ENCODE data around the gene COMMD1. TPM values are rescaled to one million over a fixed set of nuclear protein-coding genes. Genes with fewer than 3 reads are reported as not detected.

Gene COMMD1
- total RNA-seq, 4 donors from 2014 or later = 38.4 to 56.6 (median 40.6) TPM

DNA sequence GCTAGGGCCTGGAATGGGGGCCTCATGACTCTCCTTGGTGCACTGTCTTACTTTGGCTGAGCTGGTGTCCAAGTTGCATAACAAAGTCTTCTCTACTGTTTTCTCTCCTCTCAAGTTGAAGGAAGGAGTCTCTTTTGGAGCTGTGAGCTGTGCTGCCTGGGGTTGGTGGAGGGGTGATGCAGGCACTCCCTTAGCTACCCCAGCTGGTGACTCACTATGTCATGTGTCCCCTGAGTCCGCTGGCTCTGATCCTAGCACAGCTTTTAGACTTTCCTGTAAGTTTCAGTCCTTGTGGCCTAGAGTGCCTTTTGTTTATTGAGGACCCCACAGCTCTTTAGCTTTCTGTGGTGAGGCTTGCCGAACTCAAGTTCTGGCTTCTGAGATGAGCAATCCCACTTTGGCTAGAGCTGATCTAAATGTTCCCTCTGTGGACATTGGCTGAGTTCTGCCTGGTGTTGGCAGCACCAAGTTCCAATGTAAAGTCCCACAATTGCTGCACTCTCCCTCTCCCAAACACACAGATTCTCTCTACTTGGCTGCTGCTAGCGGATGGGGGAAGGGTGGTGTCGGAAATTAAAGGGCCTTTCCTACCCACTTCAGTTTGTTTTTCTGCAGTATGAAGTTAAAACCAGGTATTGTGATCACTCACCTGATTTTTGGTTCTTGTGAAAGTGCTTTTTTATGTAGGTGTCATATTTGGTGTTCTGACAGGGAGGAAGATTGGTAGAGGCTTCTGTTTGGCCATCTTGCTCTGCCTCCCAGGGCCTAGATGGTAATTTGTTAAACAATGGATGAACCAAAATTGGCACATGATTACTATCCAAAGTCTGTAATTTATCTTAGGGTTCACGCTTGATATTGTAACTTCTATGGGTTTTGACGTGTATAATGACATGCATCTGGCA is 83.2 kb downstream of the COMMD1 start:
- ATAC-seq (ENCODE audit: low FRiP score) = no peak
- no peak for DNase-seq (ENCODE audit: low spot score)
- TF ChIP-seq, protein P1, sequence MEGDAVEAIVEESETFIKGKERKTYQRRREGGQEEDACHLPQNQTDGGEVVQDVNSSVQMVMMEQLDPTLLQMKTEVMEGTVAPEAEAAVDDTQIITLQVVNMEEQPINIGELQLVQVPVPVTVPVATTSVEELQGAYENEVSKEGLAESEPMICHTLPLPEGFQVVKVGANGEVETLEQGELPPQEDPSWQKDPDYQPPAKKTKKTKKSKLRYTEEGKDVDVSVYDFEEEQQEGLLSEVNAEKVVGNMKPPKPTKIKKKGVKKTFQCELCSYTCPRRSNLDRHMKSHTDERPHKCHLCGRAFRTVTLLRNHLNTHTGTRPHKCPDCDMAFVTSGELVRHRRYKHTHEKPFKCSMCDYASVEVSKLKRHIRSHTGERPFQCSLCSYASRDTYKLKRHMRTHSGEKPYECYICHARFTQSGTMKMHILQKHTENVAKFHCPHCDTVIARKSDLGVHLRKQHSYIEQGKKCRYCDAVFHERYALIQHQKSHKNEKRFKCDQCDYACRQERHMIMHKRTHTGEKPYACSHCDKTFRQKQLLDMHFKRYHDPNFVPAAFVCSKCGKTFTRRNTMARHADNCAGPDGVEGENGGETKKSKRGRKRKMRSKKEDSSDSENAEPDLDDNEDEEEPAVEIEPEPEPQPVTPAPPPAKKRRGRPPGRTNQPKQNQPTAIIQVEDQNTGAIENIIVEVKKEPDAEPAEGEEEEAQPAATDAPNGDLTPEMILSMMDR (IDR thresholded peaks at IDR 0.05) = no peak

DNA sequence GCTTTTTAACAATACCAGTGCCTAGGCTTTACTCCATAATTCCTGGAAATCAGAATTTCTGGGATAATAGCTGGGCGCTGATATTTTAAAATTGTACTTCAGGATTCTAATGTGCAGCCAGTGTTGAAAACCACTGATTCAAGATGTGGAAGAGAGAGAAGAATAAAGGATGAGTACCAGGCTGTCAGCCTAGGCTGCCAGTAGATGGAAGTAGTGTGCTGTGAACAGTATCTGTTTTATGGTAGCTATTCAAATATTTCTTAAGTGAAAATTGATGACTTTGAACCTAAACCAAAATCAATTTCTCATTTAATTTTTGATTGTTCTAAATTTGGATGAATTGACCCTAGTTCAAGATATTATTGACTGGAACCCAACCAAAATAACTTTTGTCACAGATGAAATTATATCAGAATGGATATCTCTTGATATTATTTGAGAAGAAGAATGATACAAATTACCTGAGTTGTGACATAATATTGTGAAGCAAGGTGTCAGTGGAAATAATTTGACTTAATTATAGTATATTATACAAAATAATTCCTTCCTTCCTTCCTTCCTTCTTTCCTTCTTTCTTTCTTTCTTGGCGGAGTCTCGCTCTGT is 88.0 kb downstream of the COMMD1 start:
- TF ChIP-seq, protein P1 (IDR thresholded peaks at IDR 0.05) = peak in 1 of 3 donors; percentile 17
- ATAC-seq (ENCODE audit: low FRiP score) (no peak), DNase-seq (ENCODE audit: low spot score) (no peak)

DNA sequence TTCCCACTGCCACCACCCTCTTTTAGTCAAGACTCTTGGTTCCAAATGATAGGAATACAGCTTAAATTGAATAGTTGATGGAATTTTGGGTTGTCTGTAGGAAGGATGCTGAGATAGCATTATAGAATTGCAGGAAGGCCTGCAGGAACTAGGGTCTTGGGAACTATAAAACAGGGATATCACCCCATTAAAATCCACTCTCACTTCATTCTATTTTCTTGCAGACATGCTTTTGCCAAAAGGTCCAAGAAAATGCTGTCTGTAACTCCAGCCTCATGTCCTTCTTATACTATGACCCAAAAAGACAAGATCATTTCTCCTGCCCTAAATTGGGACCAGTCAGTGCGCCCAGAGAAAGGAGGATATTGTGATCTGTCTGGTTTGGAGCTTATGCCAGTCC is 89.1 kb downstream of the COMMD1 start:
- TF ChIP-seq, protein P1 (IDR thresholded peaks at IDR 0.05) = no peak
- no peak for DNase-seq (ENCODE audit: low spot score)
- ATAC-seq (ENCODE audit: low FRiP score) = no peak

DNA sequence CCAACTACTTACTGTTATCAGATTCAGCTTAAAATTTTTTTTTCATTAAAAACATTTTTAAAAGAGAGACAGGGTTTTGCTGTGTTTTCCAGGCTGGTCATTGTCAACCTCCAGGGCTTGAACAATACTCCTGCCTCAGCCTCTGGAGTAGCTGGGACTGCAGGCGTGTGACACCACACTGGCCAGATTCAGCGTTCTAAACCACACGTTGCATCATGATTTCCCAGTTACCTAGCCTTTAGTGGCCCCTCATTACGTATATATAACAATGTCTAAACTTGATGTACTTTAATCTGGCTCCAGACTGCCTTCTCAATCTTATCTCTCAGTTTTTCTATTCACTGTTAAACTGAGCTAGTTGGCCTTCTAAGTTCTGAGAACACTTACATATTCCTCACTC is 89.6 kb downstream of the COMMD1 start:
- TF ChIP-seq, protein P1 (IDR thresholded peaks at IDR 0.05) = no peak
- no peak for ATAC-seq (ENCODE audit: low FRiP score)
- no peak for DNase-seq (ENCODE audit: low spot score)

DNA sequence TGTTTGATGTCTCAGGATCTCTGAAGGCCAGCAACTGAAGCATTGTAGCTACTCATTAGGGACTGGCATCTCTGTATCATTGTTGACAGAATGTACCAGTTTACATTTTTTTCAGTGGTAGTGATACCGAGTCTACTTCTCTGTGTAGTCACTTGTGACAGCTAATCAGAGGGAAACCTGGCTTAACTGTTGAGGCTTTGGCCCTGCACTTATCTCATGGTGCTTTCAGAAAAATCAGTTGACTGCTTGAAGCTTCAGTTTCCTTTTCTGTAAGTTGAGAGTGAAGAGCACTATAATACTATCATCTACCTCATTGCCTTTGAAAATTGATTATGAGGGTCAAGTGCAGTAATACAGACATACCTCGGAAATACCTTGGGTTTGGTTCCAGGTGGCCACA is 90.0 kb downstream of the COMMD1 start:
- TF ChIP-seq, protein P1 (IDR thresholded peaks at IDR 0.05) = no peak
- DNase-seq (ENCODE audit: low spot score) = no peak
- ATAC-seq (ENCODE audit: low FRiP score) = no peak

DNA sequence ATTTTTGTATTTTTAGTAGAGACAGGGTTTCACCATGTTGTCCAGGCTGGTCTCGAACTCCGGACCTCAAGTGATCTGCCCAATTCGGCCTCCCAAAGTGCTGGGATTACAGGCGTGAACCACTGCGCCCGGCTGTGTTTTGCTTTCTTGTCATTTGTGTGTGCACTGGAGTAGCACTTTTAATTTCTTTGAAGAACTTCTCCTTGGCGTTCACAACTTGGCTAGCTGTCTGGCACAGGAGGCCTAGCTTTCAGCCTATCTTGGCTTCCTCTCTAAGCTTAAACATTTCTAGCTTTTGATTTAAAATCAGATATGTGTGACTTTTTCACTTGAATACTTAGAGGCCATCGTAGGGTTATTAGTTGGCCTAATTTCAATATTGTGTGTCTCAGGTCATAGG is 93.0 kb downstream of the COMMD1 start:
- ATAC-seq (ENCODE audit: low FRiP score) = no peak
- no peak for DNase-seq (ENCODE audit: low spot score)
- TF ChIP-seq, protein P1 (IDR thresholded peaks at IDR 0.05) = no peak
